ENCODE measurements around the gene SIL1. TPM values are rescaled to one million over a fixed set of nuclear protein-coding genes. Genes with fewer than 3 reads are reported as not detected.

Gene SIL1
- total and polyA plus RNA-seq, 9 of the 15 experiments (the other 6 are each of a cell fraction or from before 2014, with no cell fraction given) = 1.3 to 30.5 (median 18.1) TPM

GRCh38 chr5:139134906-139135305 is 63.3 kb downstream of the SIL1 start:
- BruUV-seq (replicated peaks) = no TSS peak
- in situ Hi-C loops (cut with MboI) (no loop called here), intact Hi-C loops (cut with micrococcal nuclease) (loop anchor here (5.0 kb wide), 1 partner anchor 493 kb away; no protein-coding TSS in a partner anchor)
- WGBS (ENCODE audit: insufficient coverage, low coverage, missing lambda C conversion rate) = 18% methylated on average over 4 of the region's 4 CpGs
- Histone ChIP-seq H3K9me1 (ENCODE audit: control insufficient read depth, insufficient read depth, low read length) (no peaks in the 10 kb centered on the region), H3K27ac (ENCODE audit: extremely low read depth, low read depth, low read length) (no peak overlapping the region), H3K4me1 (replicated peaks in 1 of 2; ENCODE audit: control insufficient read depth in 2 of 2, insufficient read depth in 2 of 2, low read length in 2 of 2) (no peaks in the 10 kb centered on the region), H3K4me2 (ENCODE audit: insufficient read depth, low read length) (no peak overlapping the region), H3K9me3 (replicated peaks; ENCODE audit: control insufficient read depth, insufficient read depth, low read depth, low read length) (no peaks in the 10 kb centered on the region), H4K20me1 (replicated peaks; ENCODE audit: control insufficient read depth, insufficient read depth, low read length) (peaks cover 26% of the 10 kb centered on the region), H2AFZ (ENCODE audit: low read depth, low read length) (no peak overlapping the region), H3K9ac (ENCODE audit: insufficient read depth in 1 of 2, low read depth in 2 of 2, low read length in 2 of 2) (no peak overlapping the region), H3K27me3 (ENCODE audit: control insufficient read depth in 2 of 2, insufficient read depth in 2 of 2, low read length in 2 of 2) (no peaks in the 10 kb centered on the region), H3K79me2 (ENCODE audit: control insufficient read depth, insufficient read depth, low read length) (no peaks in the 10 kb centered on the region), H3K4me3 (no peak overlapping the region), H3K36me3 (ENCODE audit: control insufficient read depth, insufficient read depth, low read length) (no peaks in the 10 kb centered on the region)
- FAIRE-seq (no peak), DNase-seq (ENCODE audit: extremely low read depth in 1 of 4, low spot score in 3 of 4) (no peak), ATAC-seq (no peak)
- ChIA-PET POLR2A (interaction anchor here (0.6 to 1.7 kb wide), 2 partner anchors 8 to 289 kb away, joined by 4 to 9 read pairs; no protein-coding TSS in a partner anchor), CTCF (ENCODE audit: low intra/inter-chr PET ratio) (no interaction called here)
- no peak for TF ChIP-seq ATF4 (CRISPR knock-in tag; IDR thresholded peaks at IDR 0.05)
- TF ChIP-seq SIX5 (IDR thresholded peaks at IDR 0.05; ENCODE audit: borderline replicate concordance in 1 of 2, insufficient read depth in 1 of 2, low read depth in 1 of 2, low read length in 2 of 2) = no peak
- TF ChIP-seq ZNF586 (CRISPR knock-in tag; conservative IDR thresholded peaks at IDR 0.05) = no peak
- TF ChIP-seq BCL6 (CRISPR knock-in tag; IDR thresholded peaks at IDR 0.05) = no peak
- TF ChIP-seq, protein P1, sequence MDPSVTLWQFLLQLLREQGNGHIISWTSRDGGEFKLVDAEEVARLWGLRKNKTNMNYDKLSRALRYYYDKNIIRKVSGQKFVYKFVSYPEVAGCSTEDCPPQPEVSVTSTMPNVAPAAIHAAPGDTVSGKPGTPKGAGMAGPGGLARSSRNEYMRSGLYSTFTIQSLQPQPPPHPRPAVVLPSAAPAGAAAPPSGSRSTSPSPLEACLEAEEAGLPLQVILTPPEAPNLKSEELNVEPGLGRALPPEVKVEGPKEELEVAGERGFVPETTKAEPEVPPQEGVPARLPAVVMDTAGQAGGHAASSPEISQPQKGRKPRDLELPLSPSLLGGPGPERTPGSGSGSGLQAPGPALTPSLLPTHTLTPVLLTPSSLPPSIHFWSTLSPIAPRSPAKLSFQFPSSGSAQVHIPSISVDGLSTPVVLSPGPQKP (CRISPR knock-in tag; IDR thresholded peaks at IDR 0.05) = no peak
- no peak for TF ChIP-seq CCNT2 (IDR thresholded peaks at IDR 0.05; ENCODE audit: borderline replicate concordance, extremely low read depth, insufficient read length, low read depth, low read length)
- no peak for TF ChIP-seq WHSC1 (IDR thresholded peaks at IDR 0.05; ENCODE audit: low read length)
- TF ChIP-seq ZNF398 (CRISPR knock-in tag; IDR thresholded peaks at IDR 0.05) = no peak
- TF ChIP-seq ARID4B (CRISPR knock-in tag; IDR thresholded peaks at IDR 0.05) = no peak
- TF ChIP-seq KAT7 (CRISPR knock-in tag; IDR thresholded peaks at IDR 0.05; ENCODE audit: borderline replicate concordance) = no peak
- no peak for TF ChIP-seq HDAC2 (IDR thresholded peaks at IDR 0.05)
- TF ChIP-seq, protein P2, sequence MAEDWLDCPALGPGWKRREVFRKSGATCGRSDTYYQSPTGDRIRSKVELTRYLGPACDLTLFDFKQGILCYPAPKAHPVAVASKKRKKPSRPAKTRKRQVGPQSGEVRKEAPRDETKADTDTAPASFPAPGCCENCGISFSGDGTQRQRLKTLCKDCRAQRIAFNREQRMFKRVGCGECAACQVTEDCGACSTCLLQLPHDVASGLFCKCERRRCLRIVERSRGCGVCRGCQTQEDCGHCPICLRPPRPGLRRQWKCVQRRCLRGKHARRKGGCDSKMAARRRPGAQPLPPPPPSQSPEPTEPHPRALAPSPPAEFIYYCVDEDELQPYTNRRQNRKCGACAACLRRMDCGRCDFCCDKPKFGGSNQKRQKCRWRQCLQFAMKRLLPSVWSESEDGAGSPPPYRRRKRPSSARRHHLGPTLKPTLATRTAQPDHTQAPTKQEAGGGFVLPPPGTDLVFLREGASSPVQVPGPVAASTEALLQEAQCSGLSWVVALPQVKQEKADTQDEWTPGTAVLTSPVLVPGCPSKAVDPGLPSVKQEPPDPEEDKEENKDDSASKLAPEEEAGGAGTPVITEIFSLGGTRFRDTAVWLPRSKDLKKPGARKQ (CRISPR knock-in tag; IDR thresholded peaks at IDR 0.05) = no peak
